Activated T-helper 1 cell treated with anti-CD3 and anti-CD28 coated beads, Interleukin-12 subunit alpha, Interleukin-12 subunit beta, Interleukin-2, Interleukin-4 antibody, amounts not matched to agents 30 ng/mL and 10 ng/mL and 1 ng/mL, durations not matched to agents 14 hours and 24 hours and 36 hours (primary cell): ENCODE data around the gene SETMAR. TPM values are rescaled to one million over a fixed set of nuclear protein-coding genes. Genes with fewer than 3 reads are reported as not detected.
A peak's percentile ranks its signal among the peaks of the same experiment; 100 is the strongest.
"Not testable (repeated sequence)": the region's sequence is repeated elsewhere in the genome, so short reads cannot be mapped to it uniquely, and the experiment has no call there.

Experiments used
- DNase-seq: peaks from one replicate; pipeline ENCODE4 v3.0.0; 2021; ENCODE audit warnings: low spot score
- H3K27ac Mint-ChIP-seq: one replicate; pipeline ENCODE4 v1.8.0; 2021; ENCODE audit warnings: mild to moderate bottlenecking, mixed read lengths
- H3K27me3 Mint-ChIP-seq: one replicate; pipeline ENCODE4 v1.8.0; 2022; ENCODE audit warnings: mild to moderate bottlenecking, moderate library complexity, mixed read lengths; ENCODE audit not compliant: insufficient read depth
- H3K36me3 Mint-ChIP-seq: one replicate; pipeline ENCODE4 v1.8.0; 2021; ENCODE audit warnings: low read depth, mixed read lengths
- H3K4me1 Mint-ChIP-seq: one replicate; pipeline ENCODE4 v1.8.0; 2021; ENCODE audit warnings: low read depth, mixed read lengths
- H3K4me3 Mint-ChIP-seq: one replicate; pipeline ENCODE4 v1.8.0; 2021; ENCODE audit warnings: mild to moderate bottlenecking, moderate library complexity, mixed read lengths
- H3K9me3 Mint-ChIP-seq: one replicate; pipeline ENCODE4 v1.8.0; 2021; ENCODE audit warnings: mixed read lengths
- intact Hi-C: fragments of 100-400 bp; cut with micrococcal nuclease; formaldehyde crosslinking; loops from one replicate; pipeline ENCODE4 v1.15.1; 2024
- total RNA-seq: library from RNA; stranded (reverse); gene quantifications from 2 replicates; pipeline ENCODE4 v1.2.3, GENCODE V29; 2022

SETMAR gene
- total RNA-seq, 1 donor from 2014 or later: 18.7 TPM

DNA sequence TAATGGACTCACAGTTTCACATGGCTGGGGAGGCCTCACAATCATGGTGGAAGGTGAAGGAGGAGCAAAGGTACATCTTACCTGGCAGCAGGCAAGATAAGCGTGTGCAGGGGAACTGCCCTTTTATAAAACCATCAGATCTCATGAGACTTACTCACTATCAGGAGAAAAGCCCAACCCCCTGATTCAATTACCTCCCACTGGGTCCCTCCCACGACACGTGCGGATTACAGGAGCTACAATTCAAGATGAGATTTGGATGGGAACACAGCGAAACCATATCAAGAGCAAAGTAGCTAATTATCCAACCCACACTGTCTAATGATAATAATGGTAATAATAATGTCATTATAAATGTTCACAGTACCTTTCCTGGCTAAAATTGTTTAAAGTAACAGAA is 6.7 kb upstream of the SETMAR start:
- H3K27ac Mint-ChIP-seq, DNase-seq, H3K27me3 Mint-ChIP-seq, H3K4me1 Mint-ChIP-seq, intact Hi-C loops, H3K9me3 Mint-ChIP-seq, H3K4me3 Mint-ChIP-seq, H3K36me3 Mint-ChIP-seq: not testable (repeated sequence)

DNA sequence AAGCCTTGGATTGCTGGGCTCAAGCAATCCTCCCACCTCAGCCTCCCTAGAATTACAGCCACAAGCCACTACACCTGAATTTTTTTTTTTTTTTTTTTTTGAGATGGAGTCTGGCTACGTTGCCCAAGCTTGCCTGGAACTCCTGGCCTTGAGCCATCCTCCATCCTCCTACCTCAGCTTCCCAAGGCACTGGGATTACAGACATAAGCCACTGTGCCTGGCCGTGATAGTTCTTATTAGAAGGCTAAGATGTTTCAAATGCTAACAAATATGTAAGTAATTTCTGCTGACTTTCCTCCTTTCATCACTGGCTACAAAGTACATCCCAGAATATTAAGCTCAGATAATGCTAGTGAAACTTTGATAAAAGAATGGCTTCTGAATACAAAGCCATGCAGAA is 5.7 kb upstream of the SETMAR start:
- H3K4me1 Mint-ChIP-seq: no peaks in the 10 kb centered on the region
- H3K36me3 Mint-ChIP-seq: no peaks in the 10 kb centered on the region
- H3K4me3 Mint-ChIP-seq: no peak overlapping the region
- H3K27ac Mint-ChIP-seq: no peak overlapping the region
- peaks cover 9% of the 10 kb centered on the region for H3K27me3 Mint-ChIP-seq
- DNase-seq: no peak
- H3K9me3 Mint-ChIP-seq: no peaks in the 10 kb centered on the region
- intact Hi-C loops: no loop called here

DNA sequence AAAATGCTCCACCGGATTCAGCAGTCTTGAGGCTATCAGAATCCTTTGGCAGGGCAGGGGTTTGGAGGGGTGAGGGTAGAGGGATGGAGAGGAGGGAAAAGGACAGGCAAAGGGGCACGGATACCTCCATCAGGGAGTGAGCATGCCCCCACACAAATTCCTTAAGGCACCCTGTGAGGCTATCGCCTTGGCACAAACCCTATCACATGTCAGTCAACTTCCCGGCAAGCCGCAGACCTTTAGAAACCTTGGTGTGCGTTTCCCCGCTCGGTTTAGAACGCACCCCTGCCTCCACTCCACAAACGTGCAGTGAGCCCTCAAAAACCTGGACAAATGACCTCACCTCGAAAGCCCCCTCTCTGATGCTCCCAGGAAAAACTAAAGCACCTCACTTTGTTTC is 422 bp upstream of the SETMAR start:
- peak overlapping the region; percentile 93 for H3K4me3 Mint-ChIP-seq
- H3K27me3 Mint-ChIP-seq: peaks cover under 1% of the 10 kb centered on the region
- H3K9me3 Mint-ChIP-seq: no peaks in the 10 kb centered on the region
- peak overlapping the region; percentile 99 for H3K27ac Mint-ChIP-seq
- H3K36me3 Mint-ChIP-seq: peaks cover 12% of the 10 kb centered on the region
- DNase-seq: no peak
- intact Hi-C loops: loop anchor here (1.0 to 5.0 kb wide), 8 partner anchors 48 to 1176 kb away; partner anchors contain the start of genes ARL8B, CRBN, EDEM1 and ITPR1
- H3K4me1 Mint-ChIP-seq: peaks cover 23% of the 10 kb centered on the region

DNA sequence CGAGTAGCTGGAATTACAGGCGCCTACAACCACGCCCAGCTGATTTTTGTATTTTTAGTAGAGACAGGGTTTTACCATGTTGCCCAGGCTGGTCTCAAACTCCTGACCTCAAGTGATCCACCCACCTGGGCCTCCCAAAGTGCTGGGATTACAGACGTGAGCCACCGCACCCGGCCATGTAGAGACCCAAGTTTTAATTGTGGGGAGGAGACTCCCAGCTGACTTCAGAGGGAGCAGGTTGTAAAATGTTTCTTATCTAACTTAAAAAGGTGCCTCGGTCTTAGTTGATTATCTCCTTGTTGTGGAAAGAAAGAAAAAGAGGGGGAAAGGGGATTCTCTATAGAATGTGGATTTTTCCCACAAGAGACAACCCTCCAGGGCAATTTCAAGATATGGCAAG is 2.0 kb downstream of the SETMAR start:
- H3K27me3 Mint-ChIP-seq, H3K9me3 Mint-ChIP-seq, H3K27ac Mint-ChIP-seq, intact Hi-C loops, DNase-seq: not testable (repeated sequence)
- Mint-ChIP-seq H3K4me3 (peak overlapping the region; percentile 50), H3K36me3 (peaks cover 12% of the 10 kb centered on the region), H3K4me1 (peaks cover 23% of the 10 kb centered on the region)

DNA sequence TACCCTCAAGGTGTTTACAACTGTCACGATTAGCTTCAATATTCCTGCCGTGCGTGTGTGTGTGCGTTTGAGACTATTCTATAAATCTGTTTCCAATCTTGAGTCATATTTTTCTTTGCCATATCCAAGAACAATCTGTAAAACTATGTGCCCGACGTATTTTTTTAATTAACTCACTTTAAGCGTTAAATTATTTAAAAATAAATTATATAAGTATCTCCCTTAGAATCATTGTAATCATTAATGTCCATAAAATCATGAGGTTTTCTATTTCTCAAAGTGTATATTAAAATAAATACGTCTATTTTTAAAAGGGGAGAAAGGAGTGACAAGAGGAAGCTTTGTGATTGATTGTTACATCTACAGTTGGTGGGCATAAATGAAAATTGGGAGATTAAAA is 2.9 kb downstream of the SETMAR start:
- intact Hi-C loops: no loop called here
- no peak for DNase-seq
- Mint-ChIP-seq H3K4me1 (peaks cover 27% of the 10 kb centered on the region), H3K9me3 (no peaks in the 10 kb centered on the region), H3K4me3 (no peak overlapping the region), H3K36me3 (peaks cover 14% of the 10 kb centered on the region), H3K27me3 (no peaks in the 10 kb centered on the region), H3K27ac (no peak overlapping the region)

DNA sequence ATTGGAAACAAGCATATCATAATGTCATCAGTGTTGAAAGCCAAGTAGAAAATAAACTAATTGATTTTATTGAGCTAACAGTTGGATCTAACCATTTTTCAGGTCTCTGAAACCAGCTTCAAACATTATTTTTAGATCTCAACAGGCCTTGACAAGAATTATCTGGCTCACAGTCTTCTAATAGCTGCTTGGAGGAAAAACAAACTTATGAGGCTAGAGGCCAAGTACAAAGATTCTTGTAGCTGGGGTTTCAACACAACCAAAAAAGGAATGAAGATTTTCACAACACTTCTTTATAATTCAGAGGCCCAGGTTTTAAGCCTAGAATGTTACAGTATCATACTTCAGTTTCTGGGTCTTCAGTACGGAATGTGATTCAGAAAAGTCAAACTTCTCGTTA is 3.7 kb downstream of the SETMAR start:
- H3K4me3 Mint-ChIP-seq: no peak overlapping the region
- intact Hi-C loops: no loop called here
- H3K27me3 Mint-ChIP-seq: no peaks in the 10 kb centered on the region
- H3K9me3 Mint-ChIP-seq: no peaks in the 10 kb centered on the region
- peaks cover 15% of the 10 kb centered on the region for H3K36me3 Mint-ChIP-seq
- peaks cover 29% of the 10 kb centered on the region for H3K4me1 Mint-ChIP-seq
- H3K27ac Mint-ChIP-seq: no peak overlapping the region
- no peak for DNase-seq

DNA sequence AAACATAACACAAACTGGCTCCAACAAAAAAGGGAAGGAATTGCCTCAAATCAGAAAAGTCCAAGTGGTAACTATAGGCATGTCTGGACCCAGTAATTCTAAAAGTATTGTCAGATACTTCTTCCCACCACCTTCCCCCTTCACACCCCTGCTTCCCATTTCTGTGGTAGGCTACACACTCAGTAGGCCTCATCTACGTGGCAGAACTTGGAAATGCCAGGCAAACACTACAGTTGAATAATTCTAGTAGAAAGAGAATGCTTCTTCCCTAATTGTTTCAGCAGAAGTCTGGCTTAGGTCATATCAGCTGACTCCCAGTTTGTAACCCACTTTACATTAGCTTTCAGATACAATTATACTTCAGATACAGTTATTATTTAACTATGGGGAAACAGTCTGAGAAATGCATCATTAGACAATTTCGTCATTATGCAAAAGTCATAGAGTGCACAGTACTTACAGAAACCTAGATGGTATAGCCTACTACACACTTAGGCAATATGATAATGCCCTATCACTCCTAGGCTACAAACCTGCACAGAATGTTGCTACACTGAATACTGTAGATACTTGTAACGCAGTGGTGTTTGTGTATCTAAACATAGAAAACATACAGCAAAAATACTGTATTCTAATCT is 6.4 kb downstream of the SETMAR start:
- no peak for DNase-seq
- Mint-ChIP-seq H3K4me1 (peaks cover 21% of the 10 kb centered on the region), H3K9me3 (no peaks in the 10 kb centered on the region), H3K27me3 (no peaks in the 10 kb centered on the region), H3K4me3 (no peak overlapping the region), H3K27ac (no peak overlapping the region), H3K36me3 (peaks cover 22% of the 10 kb centered on the region)
- intact Hi-C loops: no loop called here

DNA sequence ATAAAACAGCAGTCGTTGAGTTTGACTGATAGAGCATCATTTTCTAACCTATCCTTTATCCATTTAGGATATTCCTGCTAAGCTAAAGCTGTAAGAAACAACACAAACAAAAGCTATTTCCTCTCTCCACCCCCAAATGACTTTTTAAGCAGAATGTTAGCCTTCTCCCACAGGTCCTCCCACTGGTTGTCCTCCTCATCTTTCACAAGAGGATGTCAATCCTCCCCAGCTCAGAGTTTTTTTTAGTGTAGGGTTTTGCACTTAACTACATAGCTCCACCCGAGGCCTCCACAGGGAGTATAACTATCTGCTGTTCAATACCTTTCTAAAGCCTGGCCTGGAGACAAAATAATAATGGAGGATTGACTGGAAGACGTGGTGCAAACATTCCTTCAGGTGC is 7.8 kb downstream of the SETMAR start:
- Mint-ChIP-seq H3K4me1 (peaks cover 12% of the 10 kb centered on the region), H3K27ac (no peak overlapping the region), H3K4me3 (no peak overlapping the region), H3K36me3 (peaks cover 23% of the 10 kb centered on the region), H3K27me3 (no peaks in the 10 kb centered on the region), H3K9me3 (no peaks in the 10 kb centered on the region)
- no peak for DNase-seq
- intact Hi-C loops: no loop called here

DNA sequence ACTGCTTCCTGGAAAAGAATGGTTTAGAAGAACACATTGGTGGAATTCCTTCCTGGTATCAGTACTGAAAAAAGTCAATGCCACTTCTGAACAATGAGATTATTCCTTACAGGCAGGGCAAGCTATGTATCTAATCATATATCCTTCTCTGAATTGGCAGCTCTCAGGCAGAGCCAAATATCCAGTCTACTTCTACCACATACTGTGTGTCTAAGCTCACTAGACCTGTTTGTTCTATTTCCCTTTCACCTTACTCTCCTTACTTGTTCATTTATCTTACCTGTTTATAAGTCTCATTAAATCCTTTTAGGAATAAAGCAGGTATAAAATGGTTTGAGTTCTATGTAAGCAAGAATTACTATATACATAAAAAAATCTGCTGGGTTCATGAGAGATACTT is 8.3 kb downstream of the SETMAR start:
- Mint-ChIP-seq H3K4me3 (no peak overlapping the region), H3K36me3 (peaks cover 26% of the 10 kb centered on the region), H3K4me1 (peaks cover 12% of the 10 kb centered on the region), H3K27ac (no peak overlapping the region), H3K27me3 (no peaks in the 10 kb centered on the region), H3K9me3 (no peaks in the 10 kb centered on the region)
- no peak for DNase-seq
- intact Hi-C loops: no loop called here

DNA sequence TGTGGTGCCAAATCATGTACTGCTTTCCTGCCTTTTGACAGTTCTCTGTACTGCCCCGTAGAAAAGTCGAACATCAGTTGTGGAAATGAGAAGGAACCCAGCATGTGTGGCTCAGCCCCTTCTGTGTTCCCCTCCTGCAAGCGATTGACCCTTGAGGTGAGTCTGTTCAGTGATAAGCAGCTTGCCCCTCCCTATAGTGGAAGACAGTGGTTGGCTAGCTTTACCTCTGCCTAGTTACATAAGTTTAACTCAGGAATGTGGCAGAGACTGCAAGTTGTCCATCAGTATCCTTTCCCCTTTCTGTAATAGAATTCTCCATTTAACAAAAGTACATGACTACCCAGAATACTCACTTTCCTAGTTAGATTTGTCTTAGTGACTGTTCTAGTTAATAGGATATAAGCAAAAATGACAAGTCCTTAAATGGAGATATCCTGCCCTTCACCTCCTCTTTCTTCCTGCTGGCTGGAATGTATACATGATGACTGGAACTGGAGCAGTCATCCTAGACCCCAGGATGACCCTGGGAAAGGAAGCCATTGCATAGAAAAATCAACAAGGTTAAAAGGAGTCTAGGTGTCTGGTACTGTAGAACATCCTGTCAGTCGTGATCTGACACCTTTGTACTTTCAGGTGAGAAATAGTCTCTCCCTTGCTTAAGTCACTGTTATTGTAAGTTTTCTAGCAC is 10.6 kb downstream of the SETMAR start:
- H3K4me3 Mint-ChIP-seq: no peak overlapping the region
- no peak overlapping the region for H3K27ac Mint-ChIP-seq
- no peak for DNase-seq
- peaks cover 21% of the 10 kb centered on the region for H3K36me3 Mint-ChIP-seq
- no peaks in the 10 kb centered on the region for H3K9me3 Mint-ChIP-seq
- H3K4me1 Mint-ChIP-seq: peaks cover 6% of the 10 kb centered on the region
- no peaks in the 10 kb centered on the region for H3K27me3 Mint-ChIP-seq
- intact Hi-C loops: no loop called here

DNA sequence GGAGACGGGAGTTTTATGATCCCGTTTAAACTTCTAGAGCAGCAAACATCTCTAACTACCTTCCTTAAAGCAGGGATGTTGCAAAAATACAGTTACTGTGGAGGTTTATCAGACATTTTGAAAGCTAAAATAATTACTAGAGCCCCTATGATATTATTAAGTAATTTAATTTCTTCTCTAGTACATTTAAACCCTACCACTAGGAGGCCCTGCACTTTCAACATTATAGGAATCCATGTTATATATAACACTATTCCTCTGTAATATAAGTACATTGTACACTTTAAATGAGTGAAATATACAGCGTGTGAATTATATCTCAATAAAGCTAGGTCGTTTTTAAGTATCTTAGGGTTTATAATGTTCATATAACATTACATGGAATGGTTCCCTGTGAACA is 11.5 kb downstream of the SETMAR start:
- H3K36me3 Mint-ChIP-seq: peaks cover 21% of the 10 kb centered on the region
- H3K9me3 Mint-ChIP-seq: no peaks in the 10 kb centered on the region
- no peak overlapping the region for H3K4me3 Mint-ChIP-seq
- H3K27me3 Mint-ChIP-seq: no peaks in the 10 kb centered on the region
- H3K4me1 Mint-ChIP-seq: peaks cover 6% of the 10 kb centered on the region
- H3K27ac Mint-ChIP-seq: no peak overlapping the region
- intact Hi-C loops: no loop called here
- no peak for DNase-seq

DNA sequence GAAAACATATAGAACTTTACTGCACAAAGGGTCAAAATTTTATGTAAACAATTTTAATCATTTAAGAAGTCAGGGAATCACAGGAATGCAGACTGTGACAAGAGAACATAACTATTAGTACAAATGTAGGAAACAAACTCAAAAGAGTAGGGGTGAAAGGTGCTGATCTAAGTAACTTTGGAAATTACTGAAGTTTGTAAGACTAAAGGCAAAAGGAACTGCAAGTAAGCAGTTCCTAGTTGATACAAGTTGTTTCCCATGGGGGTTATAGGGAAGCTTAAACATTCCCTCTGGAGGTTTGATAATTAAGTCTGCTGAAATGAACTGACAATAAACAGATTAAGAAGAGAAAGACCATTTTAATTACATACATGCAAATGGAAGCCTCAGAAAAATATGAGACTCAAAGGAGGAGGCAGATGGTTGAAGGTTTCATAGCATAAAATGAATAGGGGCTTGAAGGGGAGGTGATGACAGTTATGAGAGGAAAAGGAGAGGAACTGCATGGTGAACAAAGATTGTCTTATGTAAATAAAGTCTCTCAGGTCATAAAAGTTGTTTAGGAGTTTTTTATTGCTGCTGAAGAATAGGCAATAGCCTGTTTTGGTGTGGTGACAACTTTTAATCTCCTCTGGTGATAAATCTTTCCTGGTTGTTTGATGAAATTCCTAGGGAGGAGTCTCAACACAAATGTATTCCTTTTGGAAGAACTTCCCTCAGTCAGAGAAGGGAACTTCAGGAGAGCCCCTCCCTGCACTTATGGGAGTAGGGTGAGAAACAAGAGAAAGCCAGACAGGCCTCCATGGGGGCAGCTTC is 17.1 kb downstream of the SETMAR start:
- Mint-ChIP-seq H3K27ac (no peak overlapping the region), H3K4me3 (no peak overlapping the region)

DNA sequence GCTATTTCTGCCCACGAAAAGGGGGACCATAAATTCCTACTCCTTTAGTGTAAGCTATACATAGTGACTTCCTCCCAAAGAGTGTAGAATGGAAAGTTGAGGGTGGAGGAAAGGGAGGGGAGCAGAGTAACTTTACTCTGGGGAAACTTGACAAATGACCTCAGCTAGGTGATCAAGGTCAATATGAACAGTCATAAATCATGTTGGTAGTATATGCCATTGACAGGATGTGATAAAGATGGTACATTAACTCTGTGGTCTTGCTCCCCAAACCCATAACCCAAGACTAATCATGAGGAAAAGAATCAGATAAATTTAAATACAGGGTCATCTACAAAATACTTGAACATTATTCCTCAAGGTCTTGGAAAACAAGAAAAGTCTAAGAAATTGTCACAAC is 18.6 kb downstream of the SETMAR start:
- H3K27ac Mint-ChIP-seq: no peak overlapping the region
- peaks cover 1% of the 10 kb centered on the region for H3K9me3 Mint-ChIP-seq

More for the DNA sequence above, 17.1 kb downstream of the SETMAR start:
- Mint-ChIP-seq H3K4me1 (no peaks in the 10 kb centered on the region), H3K9me3 (no peaks in the 10 kb centered on the region), H3K27me3 (peaks cover 1% of the 10 kb centered on the region), H3K36me3 (peaks cover 6% of the 10 kb centered on the region)
- intact Hi-C loops: no loop called here
- no peak for DNase-seq

More for the DNA sequence above, 18.6 kb downstream of the SETMAR start:
- Mint-ChIP-seq H3K36me3 (peaks cover 2% of the 10 kb centered on the region), H3K27me3 (peaks cover 1% of the 10 kb centered on the region), H3K4me1 (no peaks in the 10 kb centered on the region), H3K4me3 (no peak overlapping the region)
- intact Hi-C loops: no loop called here
- no peak for DNase-seq
